Measurements from ENCODE around the gene TRPM6.
A peak's percentile ranks its signal among the peaks of the same experiment; 100 is the strongest.

Gene TRPM6

DNA sequence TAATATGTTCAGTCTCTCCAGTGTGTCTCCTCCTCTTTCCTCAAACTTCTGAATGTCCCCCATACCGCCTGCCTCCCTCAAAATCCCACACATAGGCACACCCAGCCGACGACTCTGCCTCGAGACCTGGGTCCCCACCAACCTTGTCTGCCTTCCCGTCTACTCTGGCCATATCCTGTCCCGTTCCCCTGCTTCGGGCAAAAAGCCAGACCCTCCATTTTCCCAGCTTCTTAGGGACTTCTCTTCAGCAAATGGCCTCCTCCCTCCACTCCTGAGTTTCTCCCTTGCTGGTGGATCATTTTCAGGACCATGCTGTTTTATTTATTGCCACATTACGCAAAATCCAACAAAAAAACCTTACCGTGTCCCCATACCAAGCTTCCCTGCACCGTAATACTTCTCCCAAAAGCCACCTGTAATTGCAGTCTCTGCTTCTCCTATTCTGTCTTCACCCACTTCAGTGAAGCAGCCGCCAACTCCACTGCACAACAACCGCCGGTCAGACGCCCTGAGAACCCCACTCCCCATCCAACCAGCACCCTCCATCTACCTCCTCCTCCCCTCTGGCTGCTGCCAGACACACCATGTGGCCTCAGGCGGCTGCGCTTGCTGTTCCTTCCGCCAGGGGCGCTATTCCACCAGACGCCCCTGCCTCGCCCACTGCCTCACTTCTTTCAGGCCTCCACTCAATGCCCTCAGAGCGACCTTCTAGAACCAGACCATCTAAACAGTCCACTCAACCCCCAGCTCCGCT is 117.0 kb downstream of the TRPM6 start:
- no peak for FAIRE-seq

DNA sequence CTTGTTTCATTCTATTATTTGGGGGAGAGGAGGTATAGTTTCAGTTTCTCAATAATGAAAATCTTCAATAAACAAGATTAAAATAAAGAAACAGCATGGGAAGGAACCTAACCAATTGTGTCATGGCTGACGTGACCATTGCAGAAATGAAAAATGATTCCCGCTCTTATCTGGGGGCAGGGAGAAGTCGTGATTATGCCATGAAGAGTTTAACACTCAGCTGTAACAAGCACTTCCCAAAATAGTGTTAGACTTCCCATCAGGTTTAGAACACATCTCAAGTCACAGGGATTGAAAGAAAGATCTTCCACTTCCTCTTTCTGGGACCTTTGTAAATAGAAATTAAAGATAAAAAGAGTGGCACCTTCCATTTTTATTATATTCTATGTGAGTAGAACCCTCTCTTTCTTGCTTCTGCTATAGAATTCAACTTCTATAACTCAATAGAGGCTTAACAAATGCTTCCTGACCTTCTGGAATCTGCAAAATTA is 122.2 kb downstream of the TRPM6 start:
- FAIRE-seq, result no peak

DNA sequence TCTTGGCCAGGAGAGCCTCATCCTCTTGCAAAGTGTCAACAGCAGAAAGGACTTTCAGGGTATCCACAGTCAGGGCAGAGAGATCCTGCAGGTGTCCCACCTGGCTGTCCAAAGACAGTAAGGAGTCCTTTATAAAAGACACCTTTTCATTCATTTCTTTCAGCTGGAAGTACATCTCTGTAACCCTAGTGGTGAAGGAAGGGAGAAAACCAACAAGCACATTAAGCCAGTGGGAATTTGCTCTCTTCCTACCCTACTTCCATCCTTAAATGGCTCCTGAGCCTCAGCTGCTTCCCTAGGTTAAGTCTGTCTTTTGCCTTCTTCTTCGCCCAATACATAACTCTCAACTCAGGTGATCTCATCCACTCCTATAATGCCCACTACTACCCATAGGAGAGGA is 124.8 kb downstream of the TRPM6 start:
- no peak for FAIRE-seq

DNA sequence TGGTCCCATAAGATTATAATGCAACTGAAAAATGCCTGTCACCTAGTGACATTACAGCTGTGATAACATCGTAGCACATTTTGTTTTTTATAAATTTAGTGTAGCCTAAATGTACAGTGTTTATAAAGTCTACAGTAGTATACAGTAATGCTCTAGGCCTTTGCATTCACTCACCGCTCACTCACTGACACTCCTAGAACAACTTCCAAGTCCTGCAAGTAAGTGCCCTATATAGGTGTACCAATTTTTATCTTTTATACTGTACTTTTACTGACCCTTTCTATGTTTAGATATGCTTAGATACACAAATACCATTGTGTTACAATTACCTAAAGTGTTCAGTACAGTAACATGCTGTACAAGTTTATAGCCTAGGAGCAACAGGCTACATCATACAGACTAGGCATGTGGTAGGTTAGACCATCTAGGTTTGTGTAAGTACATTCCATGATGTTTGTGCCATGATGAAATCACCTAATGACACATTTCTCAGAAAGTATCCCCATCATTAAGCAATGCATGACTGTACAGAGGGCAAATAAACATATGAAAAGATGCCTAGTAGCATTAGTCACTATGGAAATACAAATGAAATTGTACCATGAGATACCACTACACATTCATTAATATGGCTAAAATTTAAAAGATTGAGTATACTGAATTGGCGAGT is 127.6 kb downstream of the TRPM6 start:
- no peak for FAIRE-seq

DNA sequence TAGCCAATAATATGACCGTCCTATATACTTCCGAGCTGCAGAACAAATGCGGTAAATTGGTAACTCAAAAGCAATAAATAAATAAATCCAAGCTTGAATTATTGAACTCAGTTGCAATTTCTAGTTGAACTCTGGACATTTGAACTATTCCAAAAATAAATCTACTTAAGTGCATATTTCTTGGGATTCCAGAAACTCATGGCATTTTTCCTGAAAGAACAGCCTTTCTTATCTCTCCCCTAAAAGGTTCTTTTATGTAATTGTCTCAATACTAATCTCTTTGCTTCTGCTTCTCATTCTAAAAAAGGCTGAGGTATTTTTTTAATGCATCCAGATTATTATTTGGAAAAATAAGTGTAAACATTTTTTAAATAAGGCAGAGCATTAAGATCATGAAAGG is 131.7 kb downstream of the TRPM6 start:
- FAIRE-seq, result no peak

DNA sequence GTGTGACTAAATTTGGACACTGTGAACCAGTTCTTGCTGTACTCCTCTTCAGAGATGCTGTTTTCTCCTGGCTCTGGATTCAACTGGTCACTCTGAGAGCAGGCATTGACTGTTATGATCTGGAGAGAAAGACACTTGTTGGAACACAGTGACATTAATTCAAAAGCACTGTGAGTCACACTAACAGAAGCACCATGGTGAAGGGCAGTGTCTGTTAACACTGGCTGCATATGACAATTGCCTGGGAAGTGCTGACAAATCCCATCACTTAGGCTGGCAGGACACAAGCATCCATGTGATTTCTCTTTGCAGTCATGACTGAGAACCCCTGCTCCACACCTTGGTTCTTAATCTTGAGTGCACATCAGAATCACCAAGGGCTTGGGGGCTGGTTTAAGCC is 132.4 kb downstream of the TRPM6 start:
- FAIRE-seq, result no peak

DNA sequence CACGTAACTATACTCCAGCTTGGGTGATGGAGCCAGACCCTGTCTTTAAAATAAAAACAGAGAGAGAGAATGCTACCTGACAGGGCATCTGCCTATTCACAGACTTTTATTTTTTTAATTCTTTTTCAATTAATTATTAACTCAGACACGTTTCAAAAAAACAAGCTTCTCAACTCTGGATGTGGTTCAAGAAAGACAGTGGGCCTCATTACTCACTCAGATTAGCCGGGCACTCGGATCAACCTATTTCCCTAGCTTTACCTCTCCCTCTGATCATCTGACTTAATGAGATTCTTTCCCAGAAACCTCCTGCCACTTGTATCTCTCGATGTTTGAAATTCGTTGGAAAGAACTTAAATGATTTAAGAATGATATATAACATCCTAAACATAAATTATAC is 134.1 kb downstream of the TRPM6 start:
- FAIRE-seq, result no peak

DNA sequence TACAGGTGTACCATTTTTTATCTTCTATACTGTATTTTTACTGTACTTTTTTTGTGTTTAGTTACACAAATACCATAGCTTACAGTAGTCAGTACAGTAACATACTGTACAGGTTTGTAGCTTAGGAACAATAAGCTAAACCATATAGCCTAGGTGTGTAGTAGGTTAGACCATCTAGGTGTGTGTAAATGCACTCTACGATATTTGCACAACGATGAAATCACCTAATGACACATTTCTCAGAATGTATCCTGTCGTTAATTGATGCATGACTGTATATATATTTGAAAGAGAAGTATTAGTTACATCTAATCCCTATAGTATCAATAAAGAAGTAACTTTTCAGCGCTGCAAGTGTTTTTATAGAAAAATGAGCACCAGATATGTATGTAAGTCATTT is 138.8 kb downstream of the TRPM6 start:
- no peak for FAIRE-seq

DNA sequence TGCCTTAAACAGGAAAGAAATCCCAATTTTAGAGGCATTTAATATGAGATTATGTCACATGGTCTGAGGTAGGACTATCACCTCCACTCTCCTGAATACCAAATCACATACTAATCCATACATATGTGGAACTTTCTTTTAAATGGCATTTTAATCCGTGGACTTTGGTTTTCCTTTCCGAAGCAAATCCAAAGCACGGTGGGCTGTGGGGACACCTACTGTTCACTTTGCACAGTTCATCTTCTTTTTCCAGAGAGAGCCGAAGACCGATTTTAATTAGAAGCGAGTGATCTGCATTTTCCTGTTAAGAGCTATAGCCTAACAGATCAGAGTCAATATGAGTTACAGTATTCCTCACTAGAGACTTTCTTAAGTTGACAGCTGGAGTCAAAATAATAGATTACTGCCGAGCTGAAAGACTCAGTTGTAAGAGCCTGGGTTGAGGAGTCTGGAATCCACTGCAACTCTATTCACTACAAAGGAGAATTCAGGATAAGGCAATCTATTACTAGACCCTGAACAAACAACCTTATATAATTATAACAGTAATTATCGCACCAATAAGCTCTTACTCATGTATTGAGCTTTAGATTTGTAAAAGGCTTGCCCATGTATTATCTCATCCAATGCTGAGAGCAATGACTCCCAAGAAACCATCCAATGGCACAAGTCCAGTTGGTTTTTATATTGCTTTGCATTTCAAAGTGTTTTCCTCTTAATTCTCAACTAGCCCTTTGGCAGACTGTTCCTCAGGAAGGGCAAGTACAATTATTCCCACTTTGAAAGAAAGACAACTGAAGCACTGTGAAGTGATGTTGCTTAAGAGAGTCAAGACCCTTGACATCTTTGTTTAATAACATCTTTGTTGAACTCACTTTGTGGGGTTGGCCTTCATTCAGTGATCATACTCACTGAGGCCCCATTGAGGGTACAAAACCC is 144.7 kb downstream of the TRPM6 start:
- FAIRE-seq, result peak; percentile 26

DNA sequence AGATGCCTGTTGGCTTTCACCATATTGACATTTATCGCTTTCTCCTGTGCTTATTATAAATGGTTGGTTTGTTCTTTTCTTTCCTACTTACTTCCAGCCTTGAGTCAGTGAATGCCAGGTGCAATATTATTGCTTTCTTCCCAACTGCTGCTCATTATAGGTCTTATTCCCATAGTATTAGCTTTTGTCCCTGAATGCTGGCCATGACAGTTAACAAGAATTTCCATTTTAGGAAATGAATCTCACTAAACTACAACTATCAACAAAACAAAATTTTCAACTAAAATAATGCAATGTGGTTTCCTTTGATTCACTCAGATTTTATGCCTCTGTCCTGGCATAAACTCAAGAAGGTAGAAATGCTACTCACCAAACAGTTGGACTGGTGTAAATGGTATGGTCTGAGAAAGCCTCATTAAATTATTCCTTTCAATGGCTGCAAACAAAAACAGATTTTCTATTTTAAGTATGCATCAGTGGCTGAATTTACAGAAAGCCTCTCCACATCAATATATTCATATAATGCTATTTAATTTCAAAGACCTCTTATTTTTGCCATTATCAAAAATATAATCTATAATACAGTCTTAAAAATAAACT is 145.4 kb downstream of the TRPM6 start:
- FAIRE-seq, result no peak

DNA sequence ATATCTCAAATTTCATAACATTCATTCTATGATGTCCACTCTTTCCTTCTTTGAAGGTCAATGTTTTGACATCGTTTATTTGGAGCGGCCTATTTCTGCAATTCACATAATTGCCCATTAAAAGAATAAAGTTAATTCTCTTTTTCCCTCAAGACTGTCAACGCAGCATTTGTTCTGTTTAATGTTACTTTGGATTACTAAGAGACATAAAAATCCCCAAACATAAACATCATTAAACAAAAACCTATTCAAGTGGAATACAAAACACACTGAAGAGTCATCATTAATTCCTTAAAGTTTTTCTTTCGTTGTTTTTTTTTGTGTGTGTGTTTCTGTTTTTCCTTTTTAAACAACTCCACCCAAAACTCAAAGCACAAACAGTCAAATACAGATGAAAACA is 151.1 kb downstream of the TRPM6 start:
- FAIRE-seq, result no peak

DNA sequence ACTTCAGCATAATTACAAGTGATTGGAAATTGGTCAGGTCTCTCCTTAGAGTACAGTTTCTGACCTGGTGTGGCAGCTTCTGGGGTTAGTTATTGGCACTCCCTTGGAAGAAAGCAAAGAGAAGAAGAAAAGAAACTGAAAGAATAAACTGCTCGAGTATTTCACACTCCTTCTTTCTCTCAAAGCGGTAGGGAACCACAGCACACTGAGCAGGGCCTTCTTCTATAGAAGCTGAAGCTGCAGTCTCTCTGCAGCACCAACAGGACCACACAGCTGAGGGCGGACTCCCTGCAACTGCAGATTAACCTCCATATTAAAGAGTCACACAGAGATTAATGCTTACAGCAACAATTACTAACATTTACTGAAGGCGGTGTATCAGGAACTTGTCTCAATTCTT is 152.0 kb downstream of the TRPM6 start:
- FAIRE-seq, result no peak

DNA sequence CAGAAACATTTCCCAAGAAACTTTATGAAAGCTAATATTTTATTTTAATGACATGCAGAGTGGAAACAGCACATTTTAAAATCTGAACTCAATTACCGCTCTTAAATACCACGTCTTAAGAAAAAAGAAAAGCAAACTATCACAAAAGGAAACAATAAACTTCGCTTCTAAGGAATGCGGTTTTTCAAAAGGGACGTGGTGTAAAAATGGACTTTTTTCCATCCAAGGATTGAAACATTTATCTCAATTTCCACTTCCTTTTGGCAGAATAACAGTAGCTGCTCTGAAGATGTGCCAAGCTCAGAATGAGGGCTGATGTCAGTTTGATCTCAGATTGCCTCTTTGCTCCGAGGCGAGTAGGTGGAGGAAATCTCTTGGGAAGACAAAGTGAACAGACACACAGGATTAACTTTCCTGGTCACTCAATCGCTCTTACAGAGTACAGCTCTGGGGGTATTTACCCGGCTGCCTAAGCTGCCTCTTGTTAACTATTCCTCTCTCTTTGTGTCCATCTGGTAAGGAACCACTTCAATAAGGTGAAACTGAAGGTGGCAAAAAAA is 158.5 kb downstream of the TRPM6 start:
- no peak for FAIRE-seq

DNA sequence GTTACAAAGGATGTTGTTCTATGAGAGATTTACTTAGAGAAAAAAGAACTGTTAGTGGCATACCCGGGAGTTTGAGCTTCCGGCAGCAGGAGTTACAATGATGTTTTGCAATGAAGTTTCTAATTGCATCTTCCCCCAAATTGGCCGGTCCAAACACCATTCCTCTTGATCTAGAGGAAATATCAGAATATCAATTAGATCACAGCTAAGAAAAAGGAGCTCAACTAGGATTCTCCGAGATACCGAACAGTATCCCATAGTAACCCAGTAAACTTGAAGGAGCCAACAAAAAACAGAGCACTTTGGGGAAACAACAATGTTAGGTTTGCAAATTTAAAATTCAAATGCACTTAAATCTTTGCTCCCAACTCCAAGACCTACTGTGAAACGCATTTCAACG is 159.5 kb downstream of the TRPM6 start:
- FAIRE-seq, result no peak

DNA sequence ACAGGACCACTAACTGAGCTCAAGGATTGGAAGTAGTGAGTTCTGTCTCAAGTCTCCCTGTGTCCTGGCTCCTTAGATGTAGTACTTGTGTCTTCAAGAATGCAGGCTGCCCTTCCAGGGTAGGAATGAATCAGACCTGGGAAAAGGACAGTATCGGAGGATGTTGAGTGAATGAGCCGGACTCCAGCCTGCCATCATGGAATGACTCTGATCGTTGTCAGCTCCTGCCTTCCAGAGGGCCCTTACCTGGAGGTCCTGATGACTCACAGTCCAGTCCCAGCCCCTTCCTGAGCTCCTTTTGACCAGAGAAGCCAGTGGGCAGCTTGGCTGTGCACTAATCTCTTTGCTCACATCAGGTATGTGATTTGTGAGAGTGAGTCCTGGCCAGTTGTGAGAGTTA is 161.1 kb downstream of the TRPM6 start:
- no peak for FAIRE-seq

DNA sequence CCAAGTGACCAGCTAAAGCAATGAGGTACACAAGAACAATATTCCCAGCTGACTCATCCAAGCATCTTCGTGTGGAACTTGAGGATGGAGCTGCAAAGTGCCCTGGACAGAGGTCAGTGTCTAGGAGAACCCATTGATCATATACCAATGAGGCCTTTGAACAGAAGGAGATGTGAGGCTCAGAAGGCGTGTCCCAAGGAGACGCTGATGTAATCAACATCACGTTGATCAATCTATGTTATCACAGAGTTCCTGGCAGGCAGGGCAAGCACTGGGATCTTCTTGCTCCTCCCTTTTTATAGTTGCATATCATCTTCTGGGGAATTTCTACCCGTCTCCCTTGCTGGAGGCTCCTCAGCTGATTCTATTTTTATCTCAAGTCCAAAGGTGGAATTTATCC is 163.4 kb downstream of the TRPM6 start:
- FAIRE-seq, result no peak

DNA sequence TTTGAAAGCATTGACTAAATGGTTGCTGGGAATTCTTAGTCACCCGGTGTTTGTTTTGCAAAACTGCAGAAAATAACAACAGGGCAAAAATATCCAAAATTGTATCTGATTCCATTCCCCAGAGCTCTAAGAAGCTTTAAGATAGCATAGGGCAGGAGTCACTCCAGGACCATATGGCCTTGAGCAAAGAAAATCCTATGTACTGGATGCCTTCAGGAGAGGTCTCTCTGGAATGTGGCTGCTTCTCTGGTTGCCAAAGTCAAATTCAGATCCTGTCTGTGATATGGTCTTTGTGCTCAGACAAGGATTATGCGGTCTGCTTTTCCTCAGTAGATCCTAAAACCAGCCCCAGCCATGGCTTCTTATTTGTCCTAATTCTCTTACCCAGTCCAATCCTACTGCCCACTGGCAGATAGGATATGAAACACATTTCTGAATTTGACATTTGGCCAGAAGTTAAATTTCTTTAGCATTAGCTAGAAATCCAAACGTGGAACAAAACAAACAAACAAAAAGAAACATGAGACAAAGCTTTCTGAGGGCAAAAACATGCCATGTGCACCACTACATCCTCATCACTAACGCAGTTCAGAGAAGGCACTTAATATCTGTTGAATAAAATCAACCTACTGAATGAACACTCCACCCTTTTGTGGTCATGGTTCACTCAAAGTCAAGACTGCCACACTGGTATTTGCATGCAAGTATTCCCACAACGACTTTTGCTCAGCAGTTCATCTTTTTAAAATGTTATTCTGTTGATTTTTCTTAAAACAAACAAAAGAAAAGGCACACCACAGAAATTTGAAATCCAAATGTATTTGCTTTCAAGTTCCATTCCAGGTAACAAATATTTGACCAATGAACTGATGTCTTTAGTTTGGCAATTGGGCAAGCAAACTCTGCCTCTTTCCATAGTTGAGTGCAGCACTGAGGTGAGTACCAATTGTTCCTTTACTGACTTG is 165.7 kb downstream of the TRPM6 start:
- FAIRE-seq, result no peak

DNA sequence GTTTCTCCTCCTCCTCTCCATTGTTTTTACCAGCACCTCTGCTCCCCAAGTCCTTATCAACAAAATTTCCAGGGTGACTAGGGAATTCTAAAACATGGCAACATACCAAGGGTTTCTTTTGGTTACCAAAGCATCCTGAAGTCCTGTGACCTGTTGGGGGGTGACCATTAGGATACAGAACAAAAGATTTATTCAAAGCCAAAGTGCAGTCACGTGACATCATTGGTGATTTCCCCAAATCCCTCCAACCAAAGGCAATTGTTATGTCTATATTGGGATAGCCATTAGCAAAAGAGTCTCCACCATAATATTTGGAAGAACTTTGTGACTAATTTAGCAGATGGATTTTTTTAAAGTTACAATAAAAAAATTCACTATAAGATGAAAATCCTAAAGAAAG is 168.4 kb downstream of the TRPM6 start:
- FAIRE-seq, result no peak

DNA sequence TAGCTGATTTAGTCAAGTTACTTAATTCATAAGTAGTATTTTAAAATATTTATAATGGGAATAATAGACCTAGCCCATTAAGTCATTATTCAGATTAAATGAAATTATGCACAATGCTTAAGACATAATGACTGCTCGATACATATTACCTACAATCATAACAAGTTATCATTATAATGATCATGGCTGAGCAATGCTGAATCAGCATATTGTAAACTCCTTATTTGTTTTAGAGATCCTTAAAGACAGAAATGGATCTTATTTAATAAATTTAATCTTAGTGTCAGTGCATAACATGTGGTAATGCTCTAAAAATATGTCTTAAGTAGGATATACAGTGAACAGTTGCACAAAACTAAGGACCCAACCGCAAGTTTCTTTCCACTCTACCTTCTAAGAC is 169.0 kb downstream of the TRPM6 start:
- no peak for FAIRE-seq

DNA sequence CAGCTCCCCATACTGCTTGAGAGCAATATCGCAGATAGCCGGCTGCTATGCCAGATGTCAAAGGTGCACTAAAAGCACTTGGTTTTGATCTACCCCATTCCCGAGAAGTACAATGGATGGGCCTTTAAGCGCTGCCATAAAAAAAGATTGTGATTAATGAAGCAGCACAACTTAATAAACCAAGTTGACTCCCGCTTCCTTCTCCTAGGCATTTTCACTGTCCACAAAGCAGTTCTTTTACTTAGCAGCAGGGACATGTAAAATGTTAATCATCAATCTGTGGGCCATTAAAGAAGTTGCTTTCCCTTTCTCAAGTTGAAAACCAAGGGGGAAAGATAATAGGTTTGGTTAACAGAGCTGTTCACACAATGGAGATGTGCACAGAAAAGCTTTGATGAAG is 176.4 kb downstream of the TRPM6 start:
- no peak for FAIRE-seq

DNA sequence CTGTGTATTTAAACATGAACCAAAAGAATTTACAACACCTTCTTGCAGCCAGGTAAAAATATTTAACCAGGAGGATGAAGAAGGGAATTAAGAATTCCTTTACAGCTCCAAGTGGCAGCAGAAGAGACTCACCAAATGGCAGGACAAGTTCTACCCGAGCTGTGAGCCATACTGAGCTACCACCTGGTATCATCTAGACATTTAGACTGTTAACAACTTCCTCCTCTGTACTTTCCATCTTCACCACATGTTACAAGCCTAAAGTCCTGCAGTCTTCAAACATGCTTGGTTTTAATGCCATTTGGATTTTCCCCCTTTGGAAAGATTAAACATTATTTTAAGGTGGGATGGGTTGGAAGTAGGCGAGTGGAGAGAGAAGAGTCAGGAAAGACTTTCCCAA is 190.2 kb downstream of the TRPM6 start:
- FAIRE-seq, result no peak

DNA sequence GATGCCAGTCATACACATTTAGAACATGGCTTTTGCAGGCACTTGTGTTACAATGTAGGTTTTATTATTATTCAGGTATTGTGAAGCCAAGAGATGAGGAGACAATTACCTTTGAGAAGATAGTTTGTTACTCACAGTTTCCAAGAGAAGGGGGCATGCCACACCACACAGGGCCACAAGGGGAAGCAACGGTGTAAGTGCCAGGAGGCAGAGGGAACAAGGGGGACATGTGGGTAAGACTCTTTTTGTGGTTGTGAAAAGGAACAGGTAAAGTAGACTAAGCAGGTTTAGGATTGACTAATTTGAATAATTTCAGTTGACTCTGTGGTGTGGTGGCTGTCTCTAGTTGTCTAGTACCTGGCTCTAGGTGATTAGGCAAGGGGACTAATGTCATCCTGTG is 191.2 kb downstream of the TRPM6 start:
- FAIRE-seq, result no peak

Measured in TTC549 (cell line).